G401.6 (cell line): ENCODE data around the gene ADAM19.

Source experiments
- FAIRE-seq: peaks from 2 replicates; lab custom pipeline; 2012; peaks lifted over from hg19 to GRCh38; lab: Jason Lieb, UNC

ADAM19 gene

GRCh38 chr5:157575381-157576020 lies at the start of gene ADAM19:
Gene ADAM19 (minus strand): TSS chr5:157575775. CDS start chr5:157575696, 79 bp downstream.
- FAIRE-seq, result no peak

GRCh38 chr5:157624144-157624543 lies 48.6 kb upstream of the ADAM19 start:
- FAIRE-seq, result no peak

GRCh38 chr5:157620776-157621175 lies 45.2 kb upstream of the ADAM19 start:
- no peak for FAIRE-seq

GRCh38 chr5:157618191-157618765 lies 42.7 kb upstream of the ADAM19 start:
- no peak for FAIRE-seq

- no peak for FAIRE-seq
Observed at GRCh38 chr5:157616785-157617184, 41.2 kb upstream of the ADAM19 start.

- no peak for FAIRE-seq
Observed at GRCh38 chr5:157613385-157614245, 38.0 kb upstream of the ADAM19 start.

GRCh38 chr5:157612581-157612980 lies 37.0 kb upstream of the ADAM19 start:
- FAIRE-seq, result no peak

- no peak for FAIRE-seq
Observed at GRCh38 chr5:157611571-157612476, 36.2 kb upstream of the ADAM19 start.

- FAIRE-seq, result no peak
Observed at GRCh38 chr5:157610990-157611389, 35.4 kb upstream of the ADAM19 start.

GRCh38 chr5:157608972-157609565 lies 33.5 kb upstream of the ADAM19 start:
- FAIRE-seq, result no peak

GRCh38 chr5:157607371-157608161 lies 32.0 kb upstream of the ADAM19 start:
- FAIRE-seq, result no peak

GRCh38 chr5:157606046-157606445 lies 30.5 kb upstream of the ADAM19 start:
- FAIRE-seq, result no peak

- no peak for FAIRE-seq
Observed at GRCh38 chr5:157603333-157604190, 28.0 kb upstream of the ADAM19 start.

GRCh38 chr5:157602505-157602904 lies 26.9 kb upstream of the ADAM19 start:
- FAIRE-seq, result no peak

GRCh38 chr5:157600252-157600651 lies 24.7 kb upstream of the ADAM19 start:
- FAIRE-seq, result no peak

- FAIRE-seq, result no peak
Observed at GRCh38 chr5:157599565-157599964, 24.0 kb upstream of the ADAM19 start.

GRCh38 chr5:157598350-157598936 lies 22.9 kb upstream of the ADAM19 start:
- FAIRE-seq, result no peak

GRCh38 chr5:157597277-157597676 lies 21.7 kb upstream of the ADAM19 start:
- no peak for FAIRE-seq

GRCh38 chr5:157596487-157596886 lies 20.9 kb upstream of the ADAM19 start:
- no peak for FAIRE-seq
